BLaER1 treated with 17β-estradiol and CSF1 and Interleukin-3, amounts not matched to agents 10 nM and 100 nM (cell line): Measurements from ENCODE around the gene MYO1B.

Experiments
- H3K27ac ChIP-seq, 11 experiments: shearing (Covaris generic); formaldehyde crosslinking; 2 replicates each; pipeline ENCODE4 v1.8.1; 2022
- H3K27me3 ChIP-seq, 11 experiments: shearing (Covaris generic); formaldehyde crosslinking; 2 replicates each; pipeline ENCODE4 v1.8.1; 2022
- H3K36me3 ChIP-seq, 11 experiments: shearing (Covaris generic); formaldehyde crosslinking; 2 replicates each; pipeline ENCODE4 v1.8.1; 2022
- H3K4me1 ChIP-seq, 10 experiments: shearing (Covaris generic); formaldehyde crosslinking; 2 replicates each; pipeline ENCODE4 v1.8.1; 2022
- H3K4me2 ChIP-seq, 11 experiments: shearing (Covaris generic); formaldehyde crosslinking; 2 replicates each; pipeline ENCODE4 v1.8.1; 2022
- H3K4me3 ChIP-seq, 10 experiments: shearing (Covaris generic); formaldehyde crosslinking; 2 replicates each; pipeline ENCODE4 v1.8.1; 2022
- H3K9ac ChIP-seq, 11 experiments: shearing (Covaris generic); formaldehyde crosslinking; 2 replicates each; pipeline ENCODE4 v1.8.1; 2022
- H3K9me3 ChIP-seq, 11 experiments: shearing (Covaris generic); formaldehyde crosslinking; replicated peaks in 1 of 11; 2 replicates each; pipeline ENCODE4 v1.8.1; 2022
- H4K20me1 ChIP-seq, 11 experiments: shearing (Covaris generic); formaldehyde crosslinking; 2 replicates each; pipeline ENCODE4 v1.8.1; 2022
- Cebpa-rat ChIP-seq, 11 experiments: shearing (Covaris generic); IDR thresholded peaks; 2 replicates each; pipeline ENCODE4 v1.8.1; 2022

MYO1B gene

GRCh38 chr2:191421950-191422349, 176.7 kb downstream of the MYO1B start:
- no peak overlapping the region for H3K4me2 ChIP-seq
- no peaks in the 10 kb centered on the region for H3K4me1 ChIP-seq
- H4K20me1 ChIP-seq = no peaks in the 10 kb centered on the region
- H3K36me3 ChIP-seq = peaks cover 0 to 74% (median 41%) of the 10 kb centered on the region in 11 experiments; a peak in 16 of 22 replicates
- H3K9ac ChIP-seq = no peak overlapping the region
- no peaks in the 10 kb centered on the region for H3K27me3 ChIP-seq
- H3K4me3 ChIP-seq = no peak overlapping the region
- no peaks in the 10 kb centered on the region for H3K9me3 ChIP-seq
- H3K27ac ChIP-seq = no peak overlapping the region
- no peak for TF ChIP-seq Cebpa-rat (IDR thresholded peaks at IDR 0.05)

- no peak overlapping the region for H3K4me3 ChIP-seq
- no peak overlapping the region for H3K9ac ChIP-seq
- H3K27ac ChIP-seq = no peak overlapping the region
- TF ChIP-seq Cebpa-rat (IDR thresholded peaks at IDR 0.05) = no peak
- no peak overlapping the region for H3K4me2 ChIP-seq
- H3K9me3 ChIP-seq = no peaks in the 10 kb centered on the region
- H4K20me1 ChIP-seq = no peaks in the 10 kb centered on the region
- H3K36me3 ChIP-seq = peaks cover 0 to 34% (median 16%) of the 10 kb centered on the region in 11 experiments; a peak in 12 of 22 replicates
- no peaks in the 10 kb centered on the region for H3K27me3 ChIP-seq
- H3K4me1 ChIP-seq = peaks cover 0 to 3% (median 0%) of the 10 kb centered on the region in 10 experiments; a peak in 3 of 20 replicates
These were observed 181.8 kb downstream of the MYO1B start for GRCh38 chr2:191427031-191427430.

GRCh38 chr2:191428141-191428540, 182.9 kb downstream of the MYO1B start:
- H4K20me1 ChIP-seq = no peaks in the 10 kb centered on the region
- H3K36me3 ChIP-seq = peaks cover 0 to 26% (median 12%) of the 10 kb centered on the region in 11 experiments; a peak in 10 of 22 replicates
- TF ChIP-seq Cebpa-rat (IDR thresholded peaks at IDR 0.05) = no peak
- H3K9me3 ChIP-seq = no peaks in the 10 kb centered on the region
- peaks cover 0 to 8% (median 0%) of the 10 kb centered on the region in 10 experiments; a peak in 3 of 20 replicates for H3K4me1 ChIP-seq
- H3K27ac ChIP-seq = no peak overlapping the region
- no peaks in the 10 kb centered on the region for H3K27me3 ChIP-seq
- no peak overlapping the region for H3K4me2 ChIP-seq
- H3K9ac ChIP-seq = no peak overlapping the region
- no peak overlapping the region for H3K4me3 ChIP-seq

- H3K4me3 ChIP-seq = no peak overlapping the region
- TF ChIP-seq Cebpa-rat (IDR thresholded peaks at IDR 0.05) = no peak
- H3K4me1 ChIP-seq = peaks cover 0 to 22% (median 7%) of the 10 kb centered on the region in 10 experiments; a peak in 18 of 20 replicates
- no peaks in the 10 kb centered on the region for H3K27me3 ChIP-seq
- no peaks in the 10 kb centered on the region for H4K20me1 ChIP-seq
- no peak overlapping the region for H3K9ac ChIP-seq
- H3K4me2 ChIP-seq = no peak overlapping the region
- no peak overlapping the region for H3K27ac ChIP-seq
- peaks cover 0 to 5% (median 0%) of the 10 kb centered on the region in 11 experiments; a peak in 1 of 22 replicates for H3K9me3 ChIP-seq
- H3K36me3 ChIP-seq = peaks cover 0 to 9% (median 7%) of the 10 kb centered on the region in 11 experiments; a peak in 9 of 22 replicates
These were observed 185.3 kb downstream of the MYO1B start for GRCh38 chr2:191430476-191430875.

- Histone ChIP-seq H3K9me3 (peaks cover 0 to 5% (median 0%) of the 10 kb centered on the region in 11 experiments; a peak in 1 of 22 replicates), H4K20me1 (no peaks in the 10 kb centered on the region), H3K27me3 (no peaks in the 10 kb centered on the region), H3K4me1 (peaks cover 8 to 36% (median 22%) of the 10 kb centered on the region in 10 experiments), H3K4me2 (peak overlapping the region in 2 of 11 experiments; percentile 2 to 9; a peak in 1 of 22 replicates), H3K9ac (no peak overlapping the region), H3K36me3 (no peaks in the 10 kb centered on the region), H3K27ac (no peak overlapping the region), H3K4me3 (no peak overlapping the region)
- TF ChIP-seq Cebpa-rat (IDR thresholded peaks at IDR 0.05) = no peak
These were observed 186.9 kb downstream of the MYO1B start for GRCh38 chr2:191432121-191432520.

- Histone ChIP-seq H3K9ac (no peak overlapping the region), H3K4me1 (peaks cover 8 to 50% (median 31%) of the 10 kb centered on the region in 10 experiments), H3K27me3 (no peaks in the 10 kb centered on the region), H4K20me1 (no peaks in the 10 kb centered on the region), H3K4me3 (no peak overlapping the region), H3K36me3 (no peaks in the 10 kb centered on the region), H3K4me2 (peak overlapping the region in 1 of 11 experiments; percentile 19; a peak in 2 of 22 replicates), H3K9me3 (peaks cover 0 to 5% (median 0%) of the 10 kb centered on the region in 11 experiments; a peak in 1 of 22 replicates), H3K27ac (no peak overlapping the region)
- TF ChIP-seq Cebpa-rat (IDR thresholded peaks at IDR 0.05) = no peak
These were observed 188.9 kb downstream of the MYO1B start for GRCh38 chr2:191434072-191434471.

GRCh38 chr2:191435141-191435540, 189.9 kb downstream of the MYO1B start:
- H3K27ac ChIP-seq = peak overlapping the region in 5 of 11 experiments; percentile 36 to 88 (median 62); a peak in 8 of 22 replicates
- H3K9me3 ChIP-seq = peaks cover 0 to 5% (median 0%) of the 10 kb centered on the region in 11 experiments; a peak in 1 of 22 replicates
- H3K27me3 ChIP-seq = no peaks in the 10 kb centered on the region
- H3K4me3 ChIP-seq = no peak overlapping the region
- peaks cover 8 to 50% (median 31%) of the 10 kb centered on the region in 10 experiments for H3K4me1 ChIP-seq
- peak overlapping the region in 9 of 11 experiments; percentile 12 to 66 (median 36); a peak in 12 of 22 replicates for H3K4me2 ChIP-seq
- no peaks in the 10 kb centered on the region for H3K36me3 ChIP-seq
- no peak overlapping the region for H3K9ac ChIP-seq
- no peak for TF ChIP-seq Cebpa-rat (IDR thresholded peaks at IDR 0.05)
- H4K20me1 ChIP-seq = no peaks in the 10 kb centered on the region

GRCh38 chr2:191436368-191437055, 191.3 kb downstream of the MYO1B start:
- peaks cover 0 to 5% (median 0%) of the 10 kb centered on the region in 11 experiments; a peak in 1 of 22 replicates for H3K9me3 ChIP-seq
- peak overlapping the region in 10 of 11 experiments; percentile 61 to 88 (median 76); a peak in 21 of 22 replicates for H3K27ac ChIP-seq
- no peaks in the 10 kb centered on the region for H3K27me3 ChIP-seq
- H3K9ac ChIP-seq = peak overlapping the region in 8 of 11 experiments; percentile 14 to 68 (median 46); a peak in 11 of 22 replicates
- no peaks in the 10 kb centered on the region for H4K20me1 ChIP-seq
- peak overlapping the region; percentile 67 to 85 (median 79) for H3K4me2 ChIP-seq
- peaks cover 8 to 50% (median 31%) of the 10 kb centered on the region in 10 experiments for H3K4me1 ChIP-seq
- H3K36me3 ChIP-seq = no peaks in the 10 kb centered on the region
- peak overlapping the region in 1 of 10 experiments; percentile 10; a peak in 2 of 20 replicates for H3K4me3 ChIP-seq
- TF ChIP-seq Cebpa-rat (IDR thresholded peaks at IDR 0.05) = peak in 2 of 11 experiments; percentile 25 to 52; a peak in 2 of 22 replicates

- H3K4me1 ChIP-seq = peaks cover 8 to 39% (median 31%) of the 10 kb centered on the region in 10 experiments
- H3K9me3 ChIP-seq = no peaks in the 10 kb centered on the region
- H4K20me1 ChIP-seq = no peaks in the 10 kb centered on the region
- TF ChIP-seq Cebpa-rat (IDR thresholded peaks at IDR 0.05) = no peak
- H3K4me3 ChIP-seq = no peak overlapping the region
- no peak overlapping the region for H3K4me2 ChIP-seq
- H3K9ac ChIP-seq = no peak overlapping the region
- no peak overlapping the region for H3K27ac ChIP-seq
- no peaks in the 10 kb centered on the region for H3K27me3 ChIP-seq
- H3K36me3 ChIP-seq = no peaks in the 10 kb centered on the region
These were observed 194.3 kb downstream of the MYO1B start for GRCh38 chr2:191439481-191439880.
